ENCODE measurements around the gene ANXA6.

Gene ANXA6

DNA sequence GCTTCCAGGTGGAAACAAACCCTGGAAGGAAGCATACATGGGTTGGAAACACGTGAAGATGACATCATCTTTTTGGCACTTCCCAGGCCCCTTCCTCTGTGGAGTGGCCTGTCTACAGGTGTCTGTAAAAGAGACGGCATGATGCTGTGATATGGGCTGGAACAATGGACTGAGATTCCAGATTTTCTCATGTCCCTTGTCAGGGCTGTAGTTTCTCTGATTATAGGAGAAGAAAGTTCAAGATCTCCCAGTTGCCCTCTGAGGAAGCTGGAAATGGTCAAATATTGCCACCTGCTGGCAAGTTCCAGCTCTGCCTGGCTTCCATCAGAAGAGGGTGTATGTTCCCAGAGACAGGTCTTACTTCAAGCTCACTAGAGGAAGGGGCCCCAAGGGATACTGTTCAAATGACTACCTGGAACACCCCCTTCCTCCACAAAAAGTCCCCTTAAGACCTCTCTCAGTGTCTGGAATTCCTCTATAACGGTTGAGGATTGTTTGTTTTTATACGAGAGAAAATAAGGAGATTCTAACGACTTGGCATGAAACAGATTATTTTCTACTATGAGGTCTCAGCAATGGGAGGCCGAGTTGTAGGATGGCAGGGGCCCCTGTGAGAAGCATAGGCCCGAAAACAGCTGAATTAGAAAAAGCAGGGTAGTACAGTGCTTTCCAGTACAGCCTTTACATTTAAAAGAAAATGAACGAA is 7.3 kb upstream of the ANXA6 start:
- Histone ChIP-seq H4K20me1 (ENCODE audit: insufficient read depth, low read length) (no peaks in the 10 kb centered on the region), H3K9me3 (ENCODE audit: insufficient read depth, low read length, severe bottlenecking) (no peaks in the 10 kb centered on the region), H3K4me3 (ENCODE audit: low read depth in 1 of 2, low read length in 2 of 2) (no peak overlapping the region), H3K4me2 (ENCODE audit: insufficient read depth, low read length) (no peak overlapping the region), H3K27me3 (ENCODE audit: insufficient read depth, low read length, poor library complexity) (no peaks in the 10 kb centered on the region), H3K36me3 (ENCODE audit: insufficient read depth, low read length) (no peaks in the 10 kb centered on the region), H2AFZ (ENCODE audit: low read depth, low read length) (0 out of 2 replicates have a peak overlapping the region, but pooled peaks have one; percentile 18), H3K9ac (ENCODE audit: low read depth, low read length) (no peak overlapping the region), H3K79me2 (ENCODE audit: insufficient read depth, low read length) (no peaks in the 10 kb centered on the region), H3K27ac (ENCODE audit: low read length) (peak overlapping the region; percentile 63), H3K4me1 (ENCODE audit: insufficient read depth, low read length) (peaks cover 10% of the 10 kb centered on the region)
- no peak for TF ChIP-seq EZH2 (IDR thresholded peaks at IDR 0.05; ENCODE audit: borderline replicate concordance, low read depth, low read length, severe bottlenecking)
- TF ChIP-seq, protein P1, sequence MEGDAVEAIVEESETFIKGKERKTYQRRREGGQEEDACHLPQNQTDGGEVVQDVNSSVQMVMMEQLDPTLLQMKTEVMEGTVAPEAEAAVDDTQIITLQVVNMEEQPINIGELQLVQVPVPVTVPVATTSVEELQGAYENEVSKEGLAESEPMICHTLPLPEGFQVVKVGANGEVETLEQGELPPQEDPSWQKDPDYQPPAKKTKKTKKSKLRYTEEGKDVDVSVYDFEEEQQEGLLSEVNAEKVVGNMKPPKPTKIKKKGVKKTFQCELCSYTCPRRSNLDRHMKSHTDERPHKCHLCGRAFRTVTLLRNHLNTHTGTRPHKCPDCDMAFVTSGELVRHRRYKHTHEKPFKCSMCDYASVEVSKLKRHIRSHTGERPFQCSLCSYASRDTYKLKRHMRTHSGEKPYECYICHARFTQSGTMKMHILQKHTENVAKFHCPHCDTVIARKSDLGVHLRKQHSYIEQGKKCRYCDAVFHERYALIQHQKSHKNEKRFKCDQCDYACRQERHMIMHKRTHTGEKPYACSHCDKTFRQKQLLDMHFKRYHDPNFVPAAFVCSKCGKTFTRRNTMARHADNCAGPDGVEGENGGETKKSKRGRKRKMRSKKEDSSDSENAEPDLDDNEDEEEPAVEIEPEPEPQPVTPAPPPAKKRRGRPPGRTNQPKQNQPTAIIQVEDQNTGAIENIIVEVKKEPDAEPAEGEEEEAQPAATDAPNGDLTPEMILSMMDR (IDR thresholded peaks at IDR 0.05; ENCODE audit: borderline replicate concordance, extremely low read depth, low read length, poor library complexity, severe bottlenecking), result peak; percentile 100
- DNase-seq (peak; percentile 87), ATAC-seq (ENCODE audit: insufficient read depth, low read depth) (peak; percentile 100)

- peaks cover 9% of the 10 kb centered on the region for H3K79me2 ChIP-seq (ENCODE audit: insufficient read depth, low read length)
- ATAC-seq (ENCODE audit: insufficient read depth, low read depth) (no peak), DNase-seq (no peak)
- no peak overlapping the region for H3K27ac ChIP-seq (ENCODE audit: low read length)
- H2AFZ ChIP-seq (ENCODE audit: low read depth, low read length), result no peak overlapping the region
- peaks cover 22% of the 10 kb centered on the region for H3K4me1 ChIP-seq (ENCODE audit: insufficient read depth, low read length)
- H3K36me3 ChIP-seq (ENCODE audit: insufficient read depth, low read length), result no peaks in the 10 kb centered on the region
- H4K20me1 ChIP-seq (ENCODE audit: insufficient read depth, low read length), result no peaks in the 10 kb centered on the region
- H3K27me3 ChIP-seq (ENCODE audit: insufficient read depth, low read length, poor library complexity), result no peaks in the 10 kb centered on the region
- H3K9me3 ChIP-seq (ENCODE audit: insufficient read depth, low read length, severe bottlenecking), result no peaks in the 10 kb centered on the region
- H3K4me2 ChIP-seq (ENCODE audit: insufficient read depth, low read length), result no peak overlapping the region
- TF ChIP-seq, protein P1 (IDR thresholded peaks at IDR 0.05; ENCODE audit: borderline replicate concordance, extremely low read depth, low read length, poor library complexity, severe bottlenecking), result no peak
- no peak for TF ChIP-seq EZH2 (IDR thresholded peaks at IDR 0.05; ENCODE audit: borderline replicate concordance, low read depth, low read length, severe bottlenecking)
- H3K9ac ChIP-seq (ENCODE audit: low read depth, low read length), result no peak overlapping the region
- no peak overlapping the region for H3K4me3 ChIP-seq (ENCODE audit: low read depth in 1 of 2, low read length in 2 of 2)
Observed at GRCh38 chr5:151162776-151163175, 5.2 kb upstream of the ANXA6 start.

- Histone ChIP-seq H3K36me3 (ENCODE audit: insufficient read depth, low read length) (no peaks in the 10 kb centered on the region; the same call in 1 of the 2 replicates), H4K20me1 (ENCODE audit: insufficient read depth, low read length) (peaks cover 7% of the 10 kb centered on the region; the same call in 1 of the 2 replicates), H3K4me1 (ENCODE audit: insufficient read depth, low read length) (peaks cover 42% of the 10 kb centered on the region), H3K4me3 (ENCODE audit: low read depth in 1 of 2, low read length in 2 of 2) (no peak overlapping the region), H3K9me3 (ENCODE audit: insufficient read depth, low read length, severe bottlenecking) (no peaks in the 10 kb centered on the region), H3K9ac (ENCODE audit: low read depth, low read length) (no peak overlapping the region), H3K27me3 (ENCODE audit: insufficient read depth, low read length, poor library complexity) (no peaks in the 10 kb centered on the region), H3K27ac (ENCODE audit: low read length) (no peak overlapping the region), H2AFZ (ENCODE audit: low read depth, low read length) (no peak overlapping the region), H3K4me2 (ENCODE audit: insufficient read depth, low read length) (no peak overlapping the region), H3K79me2 (ENCODE audit: insufficient read depth, low read length) (peaks cover 39% of the 10 kb centered on the region)
- no peak for TF ChIP-seq EZH2 (IDR thresholded peaks at IDR 0.05; ENCODE audit: borderline replicate concordance, low read depth, low read length, severe bottlenecking)
- TF ChIP-seq, protein P1 (IDR thresholded peaks at IDR 0.05; ENCODE audit: borderline replicate concordance, extremely low read depth, low read length, poor library complexity, severe bottlenecking), result no peak
- DNase-seq, result no peak
- no peak for ATAC-seq (ENCODE audit: insufficient read depth, low read depth)
Observed at GRCh38 chr5:151159649-151160373, 2.2 kb upstream of the ANXA6 start.
